A673 (cell line): Measurements from ENCODE around the gene RBM41. TPM values are rescaled to one million over a fixed set of nuclear protein-coding genes. Genes with fewer than 3 reads are reported as not detected.

Source experiments
- BruUV-seq: library from RNA; stranded (reverse); fragments of 400-500 nt; replicated peaks from 2 replicates; lab custom pipeline; 2021; lab: Mats Ljungman, UMichigan
- CTCF ChIA-PET: fragments of 300-600 bp; sonication (Branson Sonifier 250); formaldehyde crosslinking; loops from one replicate; lab custom pipeline; 2022; ENCODE audit warnings: antibody characterized with exemption; lab: Charles Lee
- POLR2A ChIA-PET: fragments of 300-600 bp; sonication (Branson Sonifier 250); formaldehyde crosslinking; loops from one replicate; lab custom pipeline; 2022; ENCODE audit warnings: antibody characterized with exemption; ENCODE audit not compliant: low non-redundant PET; lab: Charles Lee
- DNase-seq: peaks from one replicate; pipeline ENCODE4 v3.0.0-alpha.2; 2015; ENCODE audit warnings: low spot score
- H3K27ac ChIP-seq: fragments of 200-600 bp; sonication (generic); 2 replicates; pipeline ENCODE4 v1.5.1; 2016; ENCODE audit warnings: mixed run types, low read depth, mild to moderate bottlenecking, mixed read lengths, antibody characterized with exemption, low read length; ENCODE audit not compliant: poor library complexity, severe bottlenecking
- H3K27me3 ChIP-seq: fragments of 200-600 bp; sonication (generic); replicated peaks from 2 replicates; pipeline ENCODE4 v1.6.1; 2017; ENCODE audit warnings: mixed run types, low read depth, mild to moderate bottlenecking, mixed read lengths, antibody characterized with exemption, low read length; ENCODE audit not compliant: insufficient read depth, poor library complexity
- H3K36me3 ChIP-seq: fragments of 200-600 bp; sonication (generic); 2 replicates; pipeline ENCODE4 v1.6.1; 2016; ENCODE audit warnings: mixed run types, mild to moderate bottlenecking, mixed read lengths, antibody characterized with exemption, low read length; ENCODE audit not compliant: insufficient read depth, poor library complexity, severe bottlenecking
- H3K4me1 ChIP-seq: fragments of 200-600 bp; sonication (generic); 2 replicates; pipeline ENCODE4 v1.6.1; 2017; ENCODE audit warnings: mixed run types, mild to moderate bottlenecking, mixed read lengths, antibody characterized with exemption, low read length; ENCODE audit not compliant: insufficient read depth, poor library complexity, severe bottlenecking
- H3K4me3 ChIP-seq: fragments of 200-600 bp; sonication (generic); 2 replicates; pipeline ENCODE4 v1.5.1; 2016; ENCODE audit warnings: low read depth, mixed run types, mild to moderate bottlenecking, mixed read lengths, low read length; ENCODE audit not compliant: poor library complexity, severe bottlenecking
- H3K9me3 ChIP-seq: fragments of 200-600 bp; sonication (generic); 2 replicates; pipeline ENCODE4 v1.6.1; 2016; ENCODE audit warnings: mixed run types, low read depth, mild to moderate bottlenecking, mixed read lengths, antibody characterized with exemption, low read length; ENCODE audit not compliant: poor library complexity, severe bottlenecking
- EZH2 ChIP-seq: fragments of 200-600 bp; sonication (generic); IDR thresholded peaks from 2 replicates; pipeline ENCODE4 v1.6.1; 2017; ENCODE audit warnings: borderline replicate concordance, low read depth, mild to moderate bottlenecking, mixed read lengths, antibody characterized with exemption, low read length; ENCODE audit not compliant: poor library complexity, severe bottlenecking
- intact Hi-C: fragments of 100-400 bp; cut with micrococcal nuclease; formaldehyde crosslinking; loops from one replicate; pipeline ENCODE4 v1.10.0; 2022; ENCODE audit not compliant: unreplicated experiment
- total RNA-seq: library from RNA; stranded (reverse); gene quantifications from 2 replicates; pipeline ENCODE4 v1.2.3, GENCODE V29; 2021
- TF ChIP-seq, protein P1 (sequence below): fragments of 300-800, 200-600 bp; sonication (generic); conservative IDR thresholded peaks from 2 replicates; pipeline ENCODE4 v1.5.1; 2017; ENCODE audit warnings: low read depth, mild to moderate bottlenecking, antibody characterized with exemption, low read length, moderate library complexity, mixed read lengths

The RBM41 gene
- total RNA-seq, 1 experiment from 2014 or later, result 19.0 TPM

DNA sequence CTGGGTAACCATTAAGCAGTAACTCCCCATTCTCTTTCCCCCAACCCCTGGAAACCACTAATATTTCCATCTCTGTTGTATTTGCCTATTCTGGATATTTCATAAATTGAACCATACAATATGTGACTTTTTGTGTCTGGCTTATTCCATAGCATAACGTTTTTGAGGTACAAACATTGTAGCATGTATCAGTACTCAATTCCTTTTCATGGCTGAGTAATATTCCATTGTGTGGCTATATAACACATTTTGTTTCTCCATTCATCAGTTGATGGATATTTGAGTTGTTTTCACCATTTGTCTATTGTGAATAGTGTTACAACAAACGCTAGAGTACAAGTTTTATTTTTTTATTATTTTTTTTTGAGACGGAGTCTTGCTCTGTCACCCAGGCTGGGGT lies 63.6 kb downstream of the RBM41 start:
- ChIA-PET POLR2A (no interaction called here), CTCF (no interaction called here)
- TF ChIP-seq, protein P1, sequence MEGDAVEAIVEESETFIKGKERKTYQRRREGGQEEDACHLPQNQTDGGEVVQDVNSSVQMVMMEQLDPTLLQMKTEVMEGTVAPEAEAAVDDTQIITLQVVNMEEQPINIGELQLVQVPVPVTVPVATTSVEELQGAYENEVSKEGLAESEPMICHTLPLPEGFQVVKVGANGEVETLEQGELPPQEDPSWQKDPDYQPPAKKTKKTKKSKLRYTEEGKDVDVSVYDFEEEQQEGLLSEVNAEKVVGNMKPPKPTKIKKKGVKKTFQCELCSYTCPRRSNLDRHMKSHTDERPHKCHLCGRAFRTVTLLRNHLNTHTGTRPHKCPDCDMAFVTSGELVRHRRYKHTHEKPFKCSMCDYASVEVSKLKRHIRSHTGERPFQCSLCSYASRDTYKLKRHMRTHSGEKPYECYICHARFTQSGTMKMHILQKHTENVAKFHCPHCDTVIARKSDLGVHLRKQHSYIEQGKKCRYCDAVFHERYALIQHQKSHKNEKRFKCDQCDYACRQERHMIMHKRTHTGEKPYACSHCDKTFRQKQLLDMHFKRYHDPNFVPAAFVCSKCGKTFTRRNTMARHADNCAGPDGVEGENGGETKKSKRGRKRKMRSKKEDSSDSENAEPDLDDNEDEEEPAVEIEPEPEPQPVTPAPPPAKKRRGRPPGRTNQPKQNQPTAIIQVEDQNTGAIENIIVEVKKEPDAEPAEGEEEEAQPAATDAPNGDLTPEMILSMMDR, result no peak
- TF ChIP-seq EZH2, result no peak

DNA sequence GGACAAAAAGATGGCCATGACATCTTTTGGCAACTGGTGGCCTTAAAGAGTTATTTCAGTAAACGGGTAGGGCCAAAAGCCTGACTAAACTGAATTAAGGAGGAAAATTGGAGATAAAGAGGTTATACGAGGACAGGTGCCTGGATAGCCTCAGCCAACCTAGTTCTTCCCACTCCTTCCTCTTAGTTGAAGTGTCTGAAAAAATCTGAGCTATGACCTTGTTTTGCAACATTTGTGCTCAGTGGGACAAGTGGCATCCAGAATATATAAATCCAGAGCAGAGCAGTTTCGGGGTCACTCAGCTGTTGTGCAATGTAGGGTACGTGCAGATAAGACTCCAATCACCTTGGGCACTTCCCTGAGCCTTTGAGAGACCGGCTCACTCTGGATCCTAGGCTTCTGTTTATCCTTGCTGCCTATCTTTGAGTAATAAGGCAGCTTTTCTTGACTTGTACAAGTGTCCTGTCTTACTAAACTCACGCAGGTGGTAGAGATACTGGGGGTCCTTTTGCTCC lies 68.4 kb downstream of the RBM41 start:
- Histone ChIP-seq H3K27ac (no peak overlapping the region), H3K4me3 (no peak overlapping the region), H3K4me1 (no peaks in the 10 kb centered on the region), H3K9me3 (no peaks in the 10 kb centered on the region), H3K36me3 (no peaks in the 10 kb centered on the region), H3K27me3 (no peaks in the 10 kb centered on the region)
- TF ChIP-seq, protein P1, result no peak
- TF ChIP-seq EZH2, result no peak
- ChIA-PET CTCF (no interaction called here), POLR2A (no interaction called here)
- no TSS peak for BruUV-seq
- intact Hi-C loops, result no loop called here
- no peak for DNase-seq

More for the DNA sequence above, 63.6 kb downstream of the RBM41 start:
- Histone ChIP-seq H3K27me3 (no peaks in the 10 kb centered on the region), H3K36me3 (no peaks in the 10 kb centered on the region), H3K4me3 (no peak overlapping the region), H3K27ac (no peak overlapping the region), H3K9me3 (no peaks in the 10 kb centered on the region), H3K4me1 (no peaks in the 10 kb centered on the region)
- intact Hi-C loops, result no loop called here
- no peak for DNase-seq
- BruUV-seq, result no TSS peak

DNA sequence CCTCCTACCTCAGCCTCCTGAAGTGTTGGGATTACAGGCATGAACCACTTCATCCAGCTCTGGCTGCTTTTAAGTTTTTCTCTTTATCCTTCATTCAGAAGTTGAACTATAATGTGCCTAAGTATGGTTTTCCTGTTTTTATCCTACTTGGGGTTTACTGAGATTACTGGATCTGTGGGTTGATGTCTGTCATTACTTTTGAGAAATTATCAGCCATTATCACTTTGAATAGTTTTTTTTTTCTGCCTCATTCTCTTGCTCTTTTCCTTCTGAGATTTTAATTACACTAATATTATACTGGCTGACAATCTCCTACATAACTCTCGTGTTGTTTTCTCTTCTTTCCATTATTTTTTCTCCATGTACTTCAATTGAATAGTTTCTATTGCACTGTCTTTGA lies 71.0 kb downstream of the RBM41 start:
- Histone ChIP-seq H3K36me3 (no peaks in the 10 kb centered on the region), H3K4me3 (no peak overlapping the region), H3K9me3 (no peaks in the 10 kb centered on the region), H3K27me3 (no peaks in the 10 kb centered on the region), H3K4me1 (no peaks in the 10 kb centered on the region), H3K27ac (no peak overlapping the region)
- no peak for DNase-seq
- no TSS peak for BruUV-seq
- CTCF ChIA-PET, result no interaction called here
- no peak for TF ChIP-seq EZH2
- TF ChIP-seq, protein P1, result no peak
- POLR2A ChIA-PET, result no interaction called here
- intact Hi-C loops, result no loop called here
